Adrenal gland (tissue), 19 donors: ENCODE data around the gene PHLDA3. TPM values are rescaled to one million over a fixed set of nuclear protein-coding genes. Genes with fewer than 3 reads are reported as not detected.

ENCODE experiments used
- DNase-seq, 7 donors: peaks; one replicate each; pipeline ENCODE4 v3.0.0-alpha.2; 2019 to 2020
- H3K27ac ChIP-seq, 5 donors: fragments of 200-600 bp; sonication (generic) in 4 of 5; 1 replicate in 3 of 5; 2 replicates in 2 of 5; pipeline versions ENCODE4 v1.5.1 to v1.8.0; 2016 to 2020; ENCODE audit warnings: mild to moderate bottlenecking in 1 of 5
- H3K27me3 ChIP-seq: fragments of 200-600 bp; 2 replicates; pipeline ENCODE4 v1.8.0; 2021
- H3K36me3 ChIP-seq, 2 donors: fragments of 200-600 bp; replicated peaks in 1 of 2; 1 replicate in 1 of 2; 2 replicates in 1 of 2; pipeline versions ENCODE4 v1.5.1 to v1.8.0; 2018 to 2022
- H3K4me1 ChIP-seq, 2 donors: fragments of 200-600 bp; replicated peaks in 1 of 2; 1 replicate in 1 of 2; 2 replicates in 1 of 2; pipeline versions ENCODE4 v1.5.1 to v1.8.0; 2018 to 2021
- H3K4me3 ChIP-seq, 4 donors: fragments of 200-600 bp; sonication (generic) in 3 of 4; one replicate each; pipeline ENCODE4 v1.5.1; 2016 to 2018
- H3K9me3 ChIP-seq, 3 donors: fragments of 200-600 bp; sonication (generic) in 1 of 3; replicated peaks in 1 of 3; 1 replicate in 2 of 3; 2 replicates in 1 of 3; pipeline versions ENCODE4 v1.5.1 to v1.8.0; 2016 to 2021
- POLR2A ChIP-seq, 2 donors: fragments of 450-650 bp; IDR thresholded peaks; one replicate each; pipeline ENCODE4 v1.6.1; 2017; ENCODE audit warnings: antibody characterized with exemption in 2 of 2, mild to moderate bottlenecking in 2 of 2, moderate library complexity in 1 of 2
- WGBS, 4 donors: extraction: QIAGEN DNeasy Blood & Tissue Kit in 2 of 4; methylation state at CpG; one replicate each; pipeline versions ENCODE4 v1.1.5 to v1.1.7; 2013 to 2017; 5-methylcytosine and 5-hydroxymethylcytosine counted together
- intact Hi-C, 2 donors: fragments of 100-400 bp; cut with DNase I; formaldehyde crosslinking; loops; one replicate each; pipeline versions ENCODE4 v1.14.1 to v1.15.0; 2022 to 2023
- long read RNA-seq, 10 donors: library from polyadenylated mRNA in 3 of 10; unstranded in 2 of 10; stranded (forward) in 1 of 10; transcript quantifications; one replicate each; pipeline ENCODE4 v2.0.0 and lab custom pipeline, GENCODE V29; 2021 to 2026
- polyA plus RNA-seq, 3 donors: library from polyadenylated mRNA; stranded (reverse); fragments of 200-250 nt in 2 of 3; fragments of 350-450 nt in 1 of 3; fragmentation: Illumina TruSeq in 1 of 3; extraction: RNeasy Lipid Tissue Mini Kit (QIAGEN cat#74804) in 1 of 3; gene quantifications; one replicate each; pipeline ENCODE4 v1.2.3, GENCODE V29; 2013 to 2014
- total RNA-seq, 9 donors: library from RNA; depleted of rRNA in 4 of 9; stranded (reverse); fragments of >200 nt in 4 of 9; fragments of 120-200 nt in 1 of 9; fragmentation: NEBNext Ultra II Directional in 1 of 9; extraction: Animal tissue kit (Norgen Biotek cat#: 25700) in 1 of 9; gene quantifications; one replicate each; pipeline versions ENCODE4 v1.1.0 to v1.2.4, GENCODE V29; 2013 to 2023
- TF ChIP-seq, protein P1 (sequence below), 6 experiments: fragments of 450-650 bp in 4 of 6; fragments of 200-600 bp in 2 of 6; sonication (generic) in 1 of 6; IDR thresholded peaks; 1 replicate in 5 of 6; 2 replicates in 1 of 6; pipeline versions ENCODE4 v1.5.1 to v1.8.0; 2016 to 2021; ENCODE audit warnings: antibody characterized with exemption in 6 of 6, mild to moderate bottlenecking in 2 of 6, moderate library complexity in 1 of 6
- donor health status: healthy with polysubstance abuse.
- donor health status: Bipolar disorder and iron deficiency.
- donor health status: DM: yes; HTN: yes; CAD: no.
- donor health status: DM: no; HTN: no; CAD: no.
- donor health status: DM: no; HTN: no; CAD: no.
- donor health status: DM: yes; HTN: yes; CAD: no.

Gene PHLDA3
- 10 to 100 TPM in 8 of 9 donors, 1 to 10 TPM in 1; 5.7 to 64.7 (median 27.8) TPM for total RNA-seq
- polyA plus RNA-seq = 10 to 100 TPM in 2 of 3 donors, 1 to 10 TPM in 1; 2.1 to 30.7 (median 30.4) TPM
- long read RNA-seq, donor 1, transcript PHLDA3-202 (2 exons, 2,640 nt) = major isoform, 7 of 7 reads
- long read RNA-seq, donor 1, partial matches to known transcripts = 0 of 7 reads
- long read RNA-seq, donor 1, other reads (novel, unspliced or antisense) = 0 of 7 reads
- long read RNA-seq, donor 2, partial matches to known transcripts = 0 of 2 reads
- long read RNA-seq, donor 2, other reads (novel, unspliced or antisense) = 0 of 2 reads
- long read RNA-seq, donor 3 = 0 reads
- long read RNA-seq, donor 4, partial matches to known transcripts = 0 of 3 reads
- long read RNA-seq, donor 4, other reads (novel, unspliced or antisense) = 2 of 3 reads
- long read RNA-seq, donor 5, transcript PHLDA3-202 (2 exons, 2,640 nt) = major isoform, 77 of 80 reads
- long read RNA-seq, donor 5, partial matches to known transcripts = 0 of 80 reads
- long read RNA-seq, donor 5, other reads (novel, unspliced or antisense) = 3 of 80 reads
- long read RNA-seq, donor 6, partial matches to known transcripts = 0 of 4 reads
- long read RNA-seq, donor 6, other reads (novel, unspliced or antisense) = 2 of 4 reads
- long read RNA-seq, donor 7, partial matches to known transcripts = 0 of 3 reads
- long read RNA-seq, donor 7, other reads (novel, unspliced or antisense) = 0 of 3 reads
- long read RNA-seq, donor 8, transcript PHLDA3-202 (2 exons, 2,640 nt) = major isoform, 7 of 7 reads
- long read RNA-seq, donor 8, partial matches to known transcripts = 0 of 7 reads
- long read RNA-seq, donor 8, other reads (novel, unspliced or antisense) = 0 of 7 reads
- long read RNA-seq, donor 9 = 0 reads
- long read RNA-seq, donor 10, partial matches to known transcripts = 0 of 4 reads
- long read RNA-seq, donor 10, other reads (novel, unspliced or antisense) = 0 of 4 reads

DNA sequence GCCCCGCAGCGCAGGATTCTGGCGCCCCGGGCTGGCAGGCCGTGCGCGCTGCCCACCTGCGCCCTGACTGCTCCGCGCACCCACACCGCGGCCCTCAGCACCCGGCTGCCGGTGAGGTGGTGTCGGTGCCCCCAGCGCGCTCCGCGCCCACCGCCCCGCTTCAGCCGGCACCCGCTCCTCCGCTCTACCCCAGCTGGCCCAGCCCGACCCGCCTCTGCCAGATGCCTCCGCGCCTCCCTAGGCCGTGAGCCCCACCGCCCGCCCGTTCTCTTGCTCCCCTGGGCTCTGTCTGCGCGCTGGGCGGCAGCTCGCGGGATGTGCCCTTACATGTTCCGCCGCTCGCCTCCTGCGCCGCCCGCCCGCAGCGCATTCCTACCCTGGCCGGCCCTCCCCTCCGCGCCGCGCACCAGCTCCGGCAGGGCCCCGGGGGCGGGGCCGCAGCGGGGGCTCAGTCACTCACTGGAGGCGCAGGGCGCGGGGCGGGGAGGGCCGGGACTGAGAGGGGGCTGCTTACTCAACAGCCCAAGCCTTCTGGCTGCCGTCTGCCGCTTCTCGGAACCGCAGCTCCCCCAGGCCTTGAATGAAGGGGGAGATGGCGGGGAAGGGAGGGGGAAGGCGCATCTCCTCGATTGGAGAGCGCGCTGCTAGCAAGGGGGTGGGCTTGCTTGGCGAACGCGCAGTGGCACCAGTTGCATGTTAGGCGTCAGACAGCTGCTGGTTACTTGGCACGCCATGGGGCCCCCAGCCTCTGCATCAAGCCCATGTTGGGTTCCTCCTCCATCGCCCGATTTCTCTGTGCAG lies at the start of gene PHLDA3:
TSS of gene PHLDA3 (minus strand) at position 345 of the 801 bp plus-strand sequence. CDS start 402 bp downstream, outside the sequence.
- intact Hi-C loops = no loop called here
- H3K4me3 ChIP-seq = peak within 1 kb of the TSS; percentile 25 to 79 (median 48)
- H3K27me3 ChIP-seq = no peaks in the 10 kb centered on the region
- 0 to 2% (median 1%) methylated on average over 7 to 76 of the region's 76 CpGs for WGBS, 4 donors
- DNase-seq = peak; percentile 80 to 93 (median 87)
- H3K4me1 ChIP-seq = peaks cover 7 to 15% of the 10 kb centered on the region in 2 donors
- peak within 1 kb of the TSS in 4 of 5 donors; percentile 58 to 96 (median 81) for H3K27ac ChIP-seq
- peaks cover 0 to 16% of the 10 kb centered on the region in 2 donors for H3K36me3 ChIP-seq
- peak; percentile 78 to 87 for TF ChIP-seq POLR2A (IDR thresholded peaks at IDR 0.05)
- TF ChIP-seq, protein P1, sequence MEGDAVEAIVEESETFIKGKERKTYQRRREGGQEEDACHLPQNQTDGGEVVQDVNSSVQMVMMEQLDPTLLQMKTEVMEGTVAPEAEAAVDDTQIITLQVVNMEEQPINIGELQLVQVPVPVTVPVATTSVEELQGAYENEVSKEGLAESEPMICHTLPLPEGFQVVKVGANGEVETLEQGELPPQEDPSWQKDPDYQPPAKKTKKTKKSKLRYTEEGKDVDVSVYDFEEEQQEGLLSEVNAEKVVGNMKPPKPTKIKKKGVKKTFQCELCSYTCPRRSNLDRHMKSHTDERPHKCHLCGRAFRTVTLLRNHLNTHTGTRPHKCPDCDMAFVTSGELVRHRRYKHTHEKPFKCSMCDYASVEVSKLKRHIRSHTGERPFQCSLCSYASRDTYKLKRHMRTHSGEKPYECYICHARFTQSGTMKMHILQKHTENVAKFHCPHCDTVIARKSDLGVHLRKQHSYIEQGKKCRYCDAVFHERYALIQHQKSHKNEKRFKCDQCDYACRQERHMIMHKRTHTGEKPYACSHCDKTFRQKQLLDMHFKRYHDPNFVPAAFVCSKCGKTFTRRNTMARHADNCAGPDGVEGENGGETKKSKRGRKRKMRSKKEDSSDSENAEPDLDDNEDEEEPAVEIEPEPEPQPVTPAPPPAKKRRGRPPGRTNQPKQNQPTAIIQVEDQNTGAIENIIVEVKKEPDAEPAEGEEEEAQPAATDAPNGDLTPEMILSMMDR (IDR thresholded peaks at IDR 0.05) = peak in 1 of 6 experiments; percentile 18
- no peaks in the 10 kb centered on the region for H3K9me3 ChIP-seq

DNA sequence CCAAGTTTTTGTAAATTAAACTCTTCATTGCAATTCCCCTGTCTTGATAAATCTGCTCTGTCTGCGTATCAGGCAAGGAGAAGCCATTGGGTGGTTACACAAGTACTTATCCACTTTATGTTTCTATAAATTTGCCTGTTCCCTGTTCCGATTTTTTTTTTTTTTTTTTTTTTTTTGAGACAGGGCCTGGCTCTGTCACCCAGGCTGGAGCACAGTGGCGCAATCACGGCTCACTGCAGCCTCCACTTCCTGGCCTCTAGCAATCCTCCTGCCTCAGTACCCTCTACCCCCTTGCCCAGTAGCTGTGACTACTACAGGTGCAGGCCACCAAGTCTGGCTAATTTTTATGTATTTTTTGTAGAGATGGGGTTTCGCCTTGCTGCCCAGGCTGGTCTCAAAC lies 49.1 kb upstream of the PHLDA3 start:
- no peaks in the 10 kb centered on the region for H3K4me1 ChIP-seq
- no peak for TF ChIP-seq POLR2A (IDR thresholded peaks at IDR 0.05)
- TF ChIP-seq, protein P1 (IDR thresholded peaks at IDR 0.05) = no peak
- intact Hi-C loops = loop anchor here in 1 of 2 donors (10.0 kb wide), 1 partner anchor 83 kb away; no protein-coding TSS in a partner anchor
- H3K4me3 ChIP-seq = no peak overlapping the region
- peaks cover 6% of the 10 kb centered on the region for H3K27me3 ChIP-seq
- no peaks in the 10 kb centered on the region for H3K9me3 ChIP-seq
- H3K27ac ChIP-seq = no peak overlapping the region
- WGBS, 4 donors = 81 to 88% (median 82%) methylated on average over 5 of the region's 5 CpGs
- H3K36me3 ChIP-seq = no peaks in the 10 kb centered on the region
- no peak for DNase-seq

DNA sequence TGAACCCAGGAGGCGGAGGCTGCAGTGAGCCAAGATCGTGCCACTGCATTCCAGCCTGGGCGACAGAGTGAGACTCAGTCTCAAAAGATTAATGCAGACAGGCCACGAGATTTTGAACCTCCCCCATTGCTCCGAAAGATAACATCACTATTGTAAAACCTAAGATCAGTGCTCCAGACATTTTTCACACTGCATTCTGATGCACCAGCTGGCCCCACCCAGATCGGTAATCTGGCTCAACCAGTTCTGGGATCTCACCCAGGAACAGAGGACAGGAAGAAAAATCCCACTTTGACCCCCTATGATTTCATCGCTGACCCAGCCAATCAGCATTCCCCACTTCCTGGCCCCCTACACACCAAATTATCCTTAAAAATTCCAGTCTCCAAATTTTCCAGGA lies 48.6 kb upstream of the PHLDA3 start:
- 72 to 86% (median 79%) methylated on average over 6 to 7 of the region's 7 CpGs for WGBS, 4 donors
- no peak for DNase-seq
- Histone ChIP-seq H3K4me3 (no peak overlapping the region), H3K4me1 (peaks cover 0 to 3% of the 10 kb centered on the region in 2 donors), H3K27me3 (peaks cover 6% of the 10 kb centered on the region), H3K9me3 (no peaks in the 10 kb centered on the region), H3K36me3 (no peaks in the 10 kb centered on the region), H3K27ac (peak overlapping the region in 1 of 5 donors; percentile 38)
- intact Hi-C loops = loop anchor here in 1 of 2 donors (10.0 kb wide), 1 partner anchor 83 kb away; no protein-coding TSS in a partner anchor
- TF ChIP-seq POLR2A (IDR thresholded peaks at IDR 0.05) = no peak
- TF ChIP-seq, protein P1 (IDR thresholded peaks at IDR 0.05) = no peak
